C4-2B (cell line): ENCODE results near the gene SH3GL1.

Experiments
- H3K27ac ChIP-seq: fragments of 450-650 bp; 2 replicates; pipeline ENCODE4 v1.5.1; 2017
- CTCF ChIP-seq: fragments of 450-650 bp; conservative IDR thresholded peaks from 2 replicates; pipeline ENCODE4 v1.5.1; 2017; ENCODE audit warnings: mild to moderate bottlenecking
- ZFX ChIP-seq: fragments of 450-650 bp; IDR thresholded peaks from 2 replicates; pipeline ENCODE4 v1.6.1; 2017

The SH3GL1 gene

GRCh38 chr19:4445963-4446703, 45.8 kb upstream of the SH3GL1 start:
- TF ChIP-seq ZFX (no peak), CTCF (no peak)
- no peak overlapping the region for H3K27ac ChIP-seq

- no peak overlapping the region for H3K27ac ChIP-seq
- TF ChIP-seq CTCF (no peak), ZFX (no peak)
Observed at GRCh38 chr19:4444765-4445741, 44.7 kb upstream of the SH3GL1 start.

GRCh38 chr19:4443966-4444764, 43.8 kb upstream of the SH3GL1 start:
- no peak overlapping the region for H3K27ac ChIP-seq
- TF ChIP-seq ZFX: no peak
- TF ChIP-seq CTCF: no peak

GRCh38 chr19:4443188-4443587, 42.8 kb upstream of the SH3GL1 start:
- no peak overlapping the region for H3K27ac ChIP-seq
- TF ChIP-seq ZFX (no peak), CTCF (no peak)

- H3K27ac ChIP-seq: no peak overlapping the region
- TF ChIP-seq CTCF (no peak), ZFX (no peak)
Observed at GRCh38 chr19:4442819-4443146, 42.4 kb upstream of the SH3GL1 start.

GRCh38 chr19:4441994-4442818, 41.9 kb upstream of the SH3GL1 start:
- no peak for TF ChIP-seq ZFX
- TF ChIP-seq CTCF: no peak

More at GRCh38 chr19:4441994-4442818, 41.9 kb upstream of the SH3GL1 start:
- no peak overlapping the region for H3K27ac ChIP-seq
